ENCODE results near the gene PRSS12.

- TF ChIP-seq CTCF (IDR thresholded peaks at IDR 0.05 in 4 of 5, conservative IDR thresholded peaks at IDR 0.05 in 1 of 5) (no peak), POLR2A (IDR thresholded peaks at IDR 0.05) (no peak)
Measured at GRCh38 chr4:118271788-118272187, 81.0 kb downstream of the PRSS12 start.
